Brain microvascular endothelial cell (primary cell): ENCODE data around the gene AP1M2.

Source experiments
- DNase-seq: peaks from one replicate; pipeline ENCODE4 v3.0.0-alpha.2; 2020
- H3K27ac ChIP-seq: fragments of 250-450 bp; sonication (Bioruptor Pico); 2 replicates; pipeline ENCODE4 v1.5.1; 2020; ENCODE audit warnings: mild to moderate bottlenecking, moderate library complexity
- H3K27me3 ChIP-seq: fragments of 250-450 bp; sonication (Bioruptor Pico); replicated peaks from 2 replicates; pipeline ENCODE4 v1.5.1; 2020; ENCODE audit warnings: mild to moderate bottlenecking
- H3K36me3 ChIP-seq: fragments of 250-450 bp; sonication (Bioruptor Pico); replicated peaks from 2 replicates; pipeline ENCODE4 v1.5.1; 2020; ENCODE audit warnings: mild to moderate bottlenecking
- H3K4me3 ChIP-seq: 2 replicates; pipeline ENCODE4 v1.5.1; 2011; ENCODE audit warnings: low read depth, mild to moderate bottlenecking, control low read depth, low read length, moderate library complexity
- in situ Hi-C: cut with HindIII; loops from 2 replicates; pipeline ENCODE4 v1.10.0; 2017; ENCODE audit warnings: low sequenced_read_pairs, low pct_ligation_motif_present
- TF ChIP-seq, protein P1 (sequence below): IDR thresholded peaks from 2 replicates; pipeline ENCODE4 v1.5.1; 2011; ENCODE audit warnings: low read depth, mild to moderate bottlenecking, moderate library complexity, low read length, control low read depth, inconsistent platforms; ENCODE audit errors: missing control alignments

Gene AP1M2

DNA sequence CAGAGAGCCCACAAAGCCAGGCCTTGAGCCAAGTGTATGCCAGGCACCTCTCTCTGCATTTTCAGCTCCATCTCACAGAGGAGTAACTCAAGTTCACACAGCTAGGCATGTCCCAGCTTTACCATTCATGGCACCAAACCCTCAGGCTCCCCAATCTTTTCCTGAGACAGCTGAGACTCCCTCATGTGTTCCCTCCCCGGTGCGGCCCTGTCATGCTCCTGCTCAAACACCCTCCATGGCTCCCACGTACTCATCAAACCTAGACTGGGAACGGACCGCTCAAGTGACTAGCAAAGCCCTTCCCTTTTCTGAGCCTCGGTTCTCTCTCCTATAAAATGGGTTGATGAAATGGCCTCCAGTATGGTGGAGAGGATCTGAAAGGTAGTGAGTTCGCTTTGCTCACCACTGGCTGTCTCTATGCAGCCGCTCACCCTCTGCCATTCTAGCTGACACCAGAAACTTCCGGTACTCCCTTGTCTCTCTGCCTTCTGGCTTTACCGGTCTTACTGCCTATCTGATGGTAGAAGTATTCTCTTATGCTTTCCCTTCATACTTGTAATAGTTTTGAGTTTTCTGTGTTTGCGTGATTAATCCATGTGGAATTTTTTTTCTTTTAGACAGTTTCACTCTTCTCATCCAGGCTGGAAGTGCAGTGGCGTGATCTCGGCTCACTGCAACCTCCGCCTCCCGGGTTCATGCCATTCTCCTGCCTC, 30.5 kb upstream of the AP1M2 start:
- Histone ChIP-seq H3K27me3 (no peaks in the 10 kb centered on the region), H3K27ac (peak overlapping the region; percentile 56), H3K4me3 (no peak overlapping the region), H3K36me3 (peaks cover 3% of the 10 kb centered on the region)
- in situ Hi-C loops, result no loop called here
- TF ChIP-seq, protein P1, sequence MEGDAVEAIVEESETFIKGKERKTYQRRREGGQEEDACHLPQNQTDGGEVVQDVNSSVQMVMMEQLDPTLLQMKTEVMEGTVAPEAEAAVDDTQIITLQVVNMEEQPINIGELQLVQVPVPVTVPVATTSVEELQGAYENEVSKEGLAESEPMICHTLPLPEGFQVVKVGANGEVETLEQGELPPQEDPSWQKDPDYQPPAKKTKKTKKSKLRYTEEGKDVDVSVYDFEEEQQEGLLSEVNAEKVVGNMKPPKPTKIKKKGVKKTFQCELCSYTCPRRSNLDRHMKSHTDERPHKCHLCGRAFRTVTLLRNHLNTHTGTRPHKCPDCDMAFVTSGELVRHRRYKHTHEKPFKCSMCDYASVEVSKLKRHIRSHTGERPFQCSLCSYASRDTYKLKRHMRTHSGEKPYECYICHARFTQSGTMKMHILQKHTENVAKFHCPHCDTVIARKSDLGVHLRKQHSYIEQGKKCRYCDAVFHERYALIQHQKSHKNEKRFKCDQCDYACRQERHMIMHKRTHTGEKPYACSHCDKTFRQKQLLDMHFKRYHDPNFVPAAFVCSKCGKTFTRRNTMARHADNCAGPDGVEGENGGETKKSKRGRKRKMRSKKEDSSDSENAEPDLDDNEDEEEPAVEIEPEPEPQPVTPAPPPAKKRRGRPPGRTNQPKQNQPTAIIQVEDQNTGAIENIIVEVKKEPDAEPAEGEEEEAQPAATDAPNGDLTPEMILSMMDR, result no peak
- DNase-seq, result peak; percentile 70

DNA sequence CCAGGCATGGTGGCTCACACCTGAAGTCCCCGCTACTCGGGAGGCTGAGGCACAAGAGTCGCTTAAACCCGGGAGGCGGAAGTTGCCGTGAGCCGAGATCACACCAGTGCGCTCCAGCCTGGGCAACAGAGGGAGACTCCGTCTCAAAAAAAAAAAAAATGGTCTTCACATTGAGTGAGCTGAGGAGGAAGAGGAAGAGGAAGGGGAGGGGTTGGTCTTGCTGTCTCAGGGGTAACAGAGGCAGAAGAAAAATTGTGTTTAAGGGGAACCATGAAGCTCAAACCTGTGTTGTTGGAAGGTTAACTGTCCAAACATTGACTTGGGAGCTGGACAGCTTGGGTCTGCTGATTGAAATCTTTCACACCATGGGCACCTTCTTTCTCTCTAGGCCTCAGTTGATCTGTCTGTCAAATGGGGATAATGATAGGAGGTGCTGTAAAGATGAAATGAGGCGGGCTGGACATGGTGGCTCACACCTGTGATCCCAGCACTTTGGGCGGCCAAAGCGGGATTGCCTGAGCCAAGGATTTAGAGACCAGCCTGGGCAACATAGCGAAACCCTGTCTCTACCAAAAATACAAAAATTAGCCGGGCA, 28.4 kb upstream of the AP1M2 start:
- in situ Hi-C loops, result no loop called here
- Histone ChIP-seq H3K4me3 (no peak overlapping the region), H3K36me3 (no peaks in the 10 kb centered on the region), H3K27me3 (no peaks in the 10 kb centered on the region), H3K27ac (no peak overlapping the region)
- DNase-seq, result no peak
- TF ChIP-seq, protein P1, result no peak

DNA sequence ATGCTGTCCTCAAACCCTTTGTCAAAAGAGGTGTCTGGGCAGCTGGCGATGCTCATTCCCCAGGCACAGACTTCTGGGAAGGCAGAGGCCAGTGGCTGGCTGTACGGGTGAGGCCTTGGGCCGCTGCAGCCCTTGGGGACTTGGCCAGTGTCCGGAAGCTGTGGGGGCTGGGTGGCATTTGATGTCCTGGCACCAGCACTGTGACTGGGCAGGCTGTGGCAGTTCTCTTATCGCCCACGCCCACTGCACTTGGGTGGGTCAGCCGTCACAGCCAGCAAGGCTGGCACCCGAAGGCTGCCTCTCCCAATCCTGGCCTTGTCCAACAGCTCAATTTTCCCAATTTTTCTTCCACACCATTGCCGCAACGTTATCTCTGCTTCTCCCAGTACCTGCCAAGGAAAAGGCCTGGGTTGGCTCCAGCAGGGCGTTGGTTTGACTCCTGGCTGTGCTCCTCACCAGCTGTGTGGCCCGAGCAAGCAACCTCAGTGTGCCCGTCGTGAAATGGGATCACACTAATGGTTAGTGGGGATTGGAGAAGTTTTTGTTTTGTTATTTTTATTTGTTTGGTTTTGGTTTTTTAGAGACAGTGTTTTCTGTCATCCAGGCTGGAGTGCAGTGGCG, 25.5 kb upstream of the AP1M2 start:
- Histone ChIP-seq H3K27me3 (no peaks in the 10 kb centered on the region), H3K36me3 (no peaks in the 10 kb centered on the region), H3K4me3 (no peak overlapping the region), H3K27ac (no peak overlapping the region)
- DNase-seq, result no peak
- in situ Hi-C loops, result no loop called here
- TF ChIP-seq, protein P1, result no peak

DNA sequence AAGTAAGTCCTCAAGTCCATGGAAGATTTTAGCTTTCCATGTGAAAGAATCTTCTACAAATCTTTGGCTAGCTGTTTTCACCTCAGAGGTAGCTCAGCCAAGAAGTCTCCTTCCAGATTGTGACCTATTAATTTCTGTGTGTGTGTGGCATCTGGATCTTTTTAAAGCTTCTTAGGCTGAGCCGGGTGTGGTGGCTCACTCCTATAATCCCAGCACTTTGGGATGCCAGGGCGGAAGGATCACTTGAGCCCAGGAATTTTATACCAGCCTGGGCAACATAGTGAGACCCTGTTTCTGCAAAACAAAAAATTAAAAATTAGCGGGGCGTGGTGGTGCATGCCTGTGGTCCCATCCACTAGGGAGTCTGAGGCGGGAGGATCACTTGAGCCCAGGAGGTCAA, 24.8 kb upstream of the AP1M2 start:
- Histone ChIP-seq H3K36me3 (no peaks in the 10 kb centered on the region), H3K4me3 (no peak overlapping the region), H3K27me3 (no peaks in the 10 kb centered on the region), H3K27ac (no peak overlapping the region)
- DNase-seq, result no peak
- TF ChIP-seq, protein P1, result no peak
- in situ Hi-C loops, result no loop called here

DNA sequence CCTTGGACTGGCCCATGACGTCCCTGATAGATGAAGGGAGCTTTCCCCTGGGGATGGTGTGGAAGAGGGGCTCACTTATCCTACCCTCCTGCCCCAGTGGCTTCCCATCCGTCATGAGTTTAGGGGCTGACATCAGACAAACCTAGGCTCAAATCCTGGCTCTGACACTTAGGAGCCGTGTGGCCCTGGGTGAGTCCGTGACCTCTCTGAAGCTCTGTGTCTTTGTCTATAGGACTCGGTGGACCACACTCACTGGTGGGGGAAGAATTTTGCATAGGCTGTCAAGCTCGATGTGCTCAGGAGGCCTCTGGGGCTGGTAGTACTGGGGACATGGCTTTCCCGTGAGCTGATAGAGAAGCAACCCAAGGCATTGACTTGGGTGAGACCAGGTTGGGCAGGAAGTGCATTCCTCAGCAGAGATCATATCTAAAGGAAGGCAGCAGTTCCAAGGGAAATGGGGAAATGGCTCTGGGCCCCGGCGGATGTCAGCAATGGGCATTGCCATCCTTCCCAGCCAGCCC, 17.4 kb upstream of the AP1M2 start:
- TF ChIP-seq, protein P1, result no peak
- Histone ChIP-seq H3K36me3 (no peaks in the 10 kb centered on the region), H3K4me3 (no peak overlapping the region), H3K27ac (peak overlapping the region; percentile 81), H3K27me3 (no peaks in the 10 kb centered on the region)
- DNase-seq, result no peak
- in situ Hi-C loops, result no loop called here
